Rectal smooth muscle tissue (tissue), 1 donor: ENCODE measurements around the gene FNDC3A.
A peak's percentile ranks its signal among the peaks of the same experiment; 100 is the strongest.

Source experiments
- H3K27ac ChIP-seq: one replicate; pipeline ENCODE4 v1.7.0; 2013; ENCODE audit warnings: low read depth, low read length, inconsistent platforms
- H3K27me3 ChIP-seq: one replicate; pipeline ENCODE4 v1.7.0; 2013; ENCODE audit warnings: low read length; ENCODE audit not compliant: control insufficient read depth, insufficient read depth
- H3K36me3 ChIP-seq: one replicate; pipeline ENCODE4 v1.7.0; 2013; ENCODE audit warnings: low read length; ENCODE audit not compliant: control insufficient read depth, insufficient read depth
- H3K4me1 ChIP-seq: one replicate; pipeline ENCODE4 v1.7.0; 2013; ENCODE audit warnings: low read length; ENCODE audit not compliant: control insufficient read depth, insufficient read depth
- H3K4me3 ChIP-seq: one replicate; pipeline ENCODE4 v1.7.0; 2013; ENCODE audit warnings: low read length
- H3K9ac ChIP-seq: one replicate; pipeline ENCODE4 v1.7.0; 2013; ENCODE audit warnings: low read length

Gene FNDC3A

GRCh38 chr13:49251326-49251725 lies 275.6 kb downstream of the FNDC3A start:
- Histone ChIP-seq H3K9ac (no peak overlapping the region), H3K36me3 (peaks cover 6% of the 10 kb centered on the region), H3K4me3 (no peak overlapping the region), H3K27ac (no peak overlapping the region), H3K27me3 (no peaks in the 10 kb centered on the region), H3K4me1 (peaks cover 4% of the 10 kb centered on the region)

DNA sequence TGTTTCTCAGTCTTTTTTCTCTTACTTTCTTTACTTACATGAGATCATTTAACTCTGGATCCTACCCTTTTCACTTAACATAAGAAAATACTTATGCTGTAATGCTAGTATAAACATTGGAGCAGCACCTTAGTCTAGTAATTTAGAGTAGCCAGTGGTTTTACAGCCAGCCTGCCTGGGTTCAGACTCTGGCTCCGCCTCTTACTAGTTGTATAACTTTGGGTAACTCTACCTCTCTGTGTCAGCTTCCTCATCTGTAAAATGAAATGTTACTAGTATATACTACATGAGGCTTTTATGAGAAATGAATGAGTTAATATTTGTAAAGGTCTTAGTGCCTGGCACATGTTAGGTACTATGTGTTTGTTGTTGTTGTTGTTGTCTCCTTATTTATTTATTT lies 277.6 kb downstream of the FNDC3A start:
- Histone ChIP-seq H3K9ac (no peak overlapping the region), H3K27me3 (no peaks in the 10 kb centered on the region), H3K27ac (no peak overlapping the region), H3K36me3 (peaks cover 6% of the 10 kb centered on the region), H3K4me3 (no peak overlapping the region), H3K4me1 (peaks cover 4% of the 10 kb centered on the region)

DNA sequence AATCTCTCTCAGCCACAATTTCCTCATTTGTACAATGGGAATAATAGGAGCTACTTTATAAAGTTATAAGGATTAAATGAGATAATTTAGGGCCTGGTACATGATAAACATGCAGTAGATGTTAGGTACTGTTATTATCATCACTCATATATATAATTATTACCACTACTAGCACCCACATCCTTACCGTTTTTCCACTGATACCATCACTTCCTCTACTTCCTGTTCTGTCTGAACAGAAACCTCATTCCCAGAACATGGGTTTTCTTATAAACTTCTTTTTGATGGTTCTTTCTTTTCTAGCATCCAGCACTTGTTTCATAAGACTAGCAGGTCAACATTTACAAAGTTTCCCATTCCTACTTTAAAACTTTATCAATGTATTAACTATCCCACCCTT lies 278.3 kb downstream of the FNDC3A start:
- Histone ChIP-seq H3K9ac (no peak overlapping the region), H3K4me1 (peaks cover 3% of the 10 kb centered on the region), H3K27me3 (no peaks in the 10 kb centered on the region), H3K27ac (no peak overlapping the region), H3K36me3 (peaks cover 6% of the 10 kb centered on the region), H3K4me3 (no peak overlapping the region)

GRCh38 chr13:49256841-49257240 lies 281.1 kb downstream of the FNDC3A start:
- no peaks in the 10 kb centered on the region for H3K4me1 ChIP-seq
- H3K27ac ChIP-seq, result no peak overlapping the region
- H3K36me3 ChIP-seq, result peaks cover 16% of the 10 kb centered on the region
- no peak overlapping the region for H3K4me3 ChIP-seq
- H3K9ac ChIP-seq, result no peak overlapping the region
- no peaks in the 10 kb centered on the region for H3K27me3 ChIP-seq

DNA sequence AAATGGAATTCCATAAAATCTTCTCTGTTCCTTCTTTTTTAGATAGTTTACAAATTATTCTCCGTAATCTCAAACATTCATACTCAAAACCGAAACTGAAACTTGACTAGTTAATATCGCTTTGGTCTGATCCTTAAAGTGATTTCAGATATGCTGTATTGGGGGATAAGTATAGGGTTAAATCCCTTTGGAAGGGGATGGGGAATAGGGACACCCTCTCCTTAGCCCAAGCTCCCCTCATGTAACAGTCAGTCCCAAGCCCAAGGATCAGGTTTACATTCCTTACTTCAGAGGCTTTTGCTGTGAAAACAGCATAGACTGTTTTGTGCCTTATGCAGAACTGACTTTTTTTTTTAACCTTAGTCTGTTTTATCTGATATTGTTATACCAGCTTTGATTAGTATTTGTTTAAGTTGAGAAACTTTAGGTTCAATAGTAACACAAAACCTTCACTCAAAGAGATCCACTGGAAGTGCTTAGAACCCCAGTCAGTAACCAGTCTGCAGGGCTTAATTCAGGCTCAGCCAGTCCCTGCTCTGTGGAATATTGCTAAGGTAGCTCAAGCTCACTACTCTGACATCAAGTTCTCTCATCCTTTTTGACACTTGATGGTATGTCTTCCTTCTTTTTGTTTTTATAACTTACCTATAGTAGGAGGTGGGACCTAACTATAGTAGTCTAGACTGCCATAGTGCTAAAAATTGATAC lies 282.5 kb downstream of the FNDC3A start:
- H3K36me3 ChIP-seq, result peaks cover 16% of the 10 kb centered on the region
- no peak overlapping the region for H3K27ac ChIP-seq
- H3K27me3 ChIP-seq, result no peaks in the 10 kb centered on the region
- no peak overlapping the region for H3K9ac ChIP-seq
- no peaks in the 10 kb centered on the region for H3K4me1 ChIP-seq
- peak overlapping the region; percentile 55 for H3K4me3 ChIP-seq
